Neural crest cell (in vitro differentiated cells): ENCODE results near the gene TTC19. TPM values are rescaled to one million over a fixed set of nuclear protein-coding genes. Genes with fewer than 3 reads are reported as not detected.
"Not testable (repeated sequence)": the region's sequence is repeated elsewhere in the genome, so short reads cannot be mapped to it uniquely, and the experiment has no call there.

ENCODE experiments used
- DNase-seq: peaks from one replicate; pipeline ENCODE4 v3.0.0; 2021; ENCODE audit warnings: low read depth, mixed read lengths, low spot score
- H3K27ac Mint-ChIP-seq: one replicate; pipeline ENCODE4 v1.8.0; 2021; ENCODE audit warnings: mild to moderate bottlenecking, mixed read lengths; ENCODE audit not compliant: unreplicated experiment
- H3K27me3 Mint-ChIP-seq: 2 replicates; pipeline ENCODE4 v1.8.0; 2021; ENCODE audit warnings: low read depth, mild to moderate bottlenecking, mixed read lengths
- H3K36me3 Mint-ChIP-seq: 2 replicates; pipeline ENCODE4 v1.8.0; 2021; ENCODE audit warnings: low read depth, mild to moderate bottlenecking, mixed read lengths
- H3K4me1 Mint-ChIP-seq: 2 replicates; pipeline ENCODE4 v1.8.0; 2021; ENCODE audit warnings: mixed read lengths
- H3K4me3 Mint-ChIP-seq: one replicate; pipeline ENCODE4 v1.8.0; 2021; ENCODE audit warnings: mild to moderate bottlenecking, mixed read lengths
- H3K9me3 Mint-ChIP-seq: 2 replicates; pipeline ENCODE4 v1.8.0; 2021; ENCODE audit warnings: mixed read lengths
- CTCF ChIP-seq: fragments of 200-600 bp; sonication (generic); conservative IDR thresholded peaks from 2 replicates; pipeline ENCODE4 v1.5.0; 2021; ENCODE audit warnings: antibody characterized with exemption, mild to moderate bottlenecking
- total RNA-seq: library from RNA; stranded (reverse); gene quantifications from 2 replicates; pipeline ENCODE4 v1.2.1, GENCODE V29; 2021

TTC19 gene
- total RNA-seq, 1 donor from 2014 or later: 40.3 TPM

GRCh38 chr17:16052486-16052885 is 52.9 kb downstream of the TTC19 start:
- no peak overlapping the region for H3K27ac Mint-ChIP-seq
- no peak for TF ChIP-seq CTCF
- H3K4me3 Mint-ChIP-seq: no peak overlapping the region
- H3K9me3 Mint-ChIP-seq: peaks cover 8% of the 10 kb centered on the region
- no peak for DNase-seq
- H3K36me3 Mint-ChIP-seq: peaks cover 53% of the 10 kb centered on the region
- no peaks in the 10 kb centered on the region for H3K4me1 Mint-ChIP-seq
- no peaks in the 10 kb centered on the region for H3K27me3 Mint-ChIP-seq

GRCh38 chr17:16055139-16055538 is 55.5 kb downstream of the TTC19 start:
- not testable (repeated sequence) for H3K27me3 Mint-ChIP-seq, H3K9me3 Mint-ChIP-seq, H3K4me3 Mint-ChIP-seq, H3K27ac Mint-ChIP-seq, H3K4me1 Mint-ChIP-seq, DNase-seq
- peaks cover 53% of the 10 kb centered on the region for H3K36me3 Mint-ChIP-seq

- TF ChIP-seq CTCF: no peak
- no peak for DNase-seq
- Mint-ChIP-seq H3K9me3 (no peaks in the 10 kb centered on the region), H3K4me3 (no peak overlapping the region), H3K27ac (no peak overlapping the region), H3K4me1 (no peaks in the 10 kb centered on the region), H3K36me3 (peaks cover 24% of the 10 kb centered on the region), H3K27me3 (no peaks in the 10 kb centered on the region)
Observed at GRCh38 chr17:16061631-16062030, 62.0 kb downstream of the TTC19 start.

GRCh38 chr17:16066125-16066524 is 66.5 kb downstream of the TTC19 start:
- H3K27ac Mint-ChIP-seq: no peak overlapping the region
- no peak for TF ChIP-seq CTCF

GRCh38 chr17:16068323-16068722 is 68.7 kb downstream of the TTC19 start:
- H3K27me3 Mint-ChIP-seq: no peaks in the 10 kb centered on the region
- no peak for TF ChIP-seq CTCF
- H3K36me3 Mint-ChIP-seq: peaks cover 23% of the 10 kb centered on the region
- H3K9me3 Mint-ChIP-seq: no peaks in the 10 kb centered on the region
- H3K4me3 Mint-ChIP-seq: no peak overlapping the region
- no peak for DNase-seq
- peaks cover 5% of the 10 kb centered on the region for H3K4me1 Mint-ChIP-seq
- H3K27ac Mint-ChIP-seq: no peak overlapping the region

More at GRCh38 chr17:16066125-16066524, 66.5 kb downstream of the TTC19 start:
- H3K36me3 Mint-ChIP-seq: peaks cover 26% of the 10 kb centered on the region
- DNase-seq: no peak
- H3K4me1 Mint-ChIP-seq: no peaks in the 10 kb centered on the region
- H3K4me3 Mint-ChIP-seq: no peak overlapping the region
- H3K27me3 Mint-ChIP-seq: no peaks in the 10 kb centered on the region
- H3K9me3 Mint-ChIP-seq: no peaks in the 10 kb centered on the region

GRCh38 chr17:16072031-16072430 is 72.4 kb downstream of the TTC19 start:
- no peak for TF ChIP-seq CTCF
- no peaks in the 10 kb centered on the region for H3K9me3 Mint-ChIP-seq
- DNase-seq: no peak
- no peak overlapping the region for H3K27ac Mint-ChIP-seq
- peaks cover 27% of the 10 kb centered on the region for H3K36me3 Mint-ChIP-seq
- H3K4me3 Mint-ChIP-seq: no peak overlapping the region
- no peaks in the 10 kb centered on the region for H3K27me3 Mint-ChIP-seq
- peaks cover 5% of the 10 kb centered on the region for H3K4me1 Mint-ChIP-seq
